ENCODE measurements around the gene CCDC146.

GRCh38 chr7:77181734-77182133 lies 59.3 kb downstream of the CCDC146 start:
- no peak for TF ChIP-seq REST (IDR thresholded peaks at IDR 0.05; ENCODE audit: insufficient read depth in 1 of 2, low read depth in 2 of 2, low read length in 2 of 2)
- no peak for TF ChIP-seq POLR2AphosphoS5 (IDR thresholded peaks at IDR 0.05; ENCODE audit: low read depth, low read length)
- no peak for TF ChIP-seq TAF1 (IDR thresholded peaks at IDR 0.05; ENCODE audit: borderline replicate concordance, insufficient read depth, low read length)
- TF ChIP-seq FOXP2 (optimal IDR thresholded peaks at IDR 0.05; ENCODE audit: borderline replicate concordance, extremely low read depth, extremely low read length, insufficient read depth), result no peak
- no peak for TF ChIP-seq SIN3A (IDR thresholded peaks at IDR 0.05; ENCODE audit: borderline replicate concordance, insufficient read depth, low read length)
